ENCODE measurements around the gene RAVER2.

Gene RAVER2

DNA sequence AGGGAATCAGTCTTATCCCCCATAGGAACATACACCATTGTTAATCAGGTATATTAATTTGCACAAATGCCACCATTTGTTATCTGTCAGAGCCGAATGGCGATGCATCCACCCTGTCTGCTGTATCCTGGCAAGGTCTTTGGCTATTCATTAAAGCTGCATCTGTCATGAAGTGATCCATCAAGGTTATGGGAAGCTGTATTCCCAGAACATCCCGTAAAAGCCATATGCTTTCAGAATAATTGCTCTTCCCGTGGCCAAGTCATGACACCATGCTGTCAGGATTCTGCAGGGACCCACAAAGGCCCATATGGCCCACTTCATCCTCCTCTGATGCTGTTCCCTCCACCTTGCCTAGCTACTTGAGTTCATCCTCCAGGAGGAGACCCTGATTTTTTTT is 103.9 kb downstream of the RAVER2 start:
- DNase-seq = no peak

GRCh38 chr1:64849942-64850341 is 105.1 kb downstream of the RAVER2 start:
- no peak for DNase-seq

GRCh38 chr1:64850846-64851245 is 106.0 kb downstream of the RAVER2 start:
- no peak for DNase-seq

- DNase-seq = no peak
These were observed 106.8 kb downstream of the RAVER2 start for GRCh38 chr1:64851664-64852063.

GRCh38 chr1:64854674-64855073 is 109.8 kb downstream of the RAVER2 start:
- DNase-seq = no peak

- DNase-seq = no peak
These were observed 110.7 kb downstream of the RAVER2 start for GRCh38 chr1:64855557-64855956.

DNA sequence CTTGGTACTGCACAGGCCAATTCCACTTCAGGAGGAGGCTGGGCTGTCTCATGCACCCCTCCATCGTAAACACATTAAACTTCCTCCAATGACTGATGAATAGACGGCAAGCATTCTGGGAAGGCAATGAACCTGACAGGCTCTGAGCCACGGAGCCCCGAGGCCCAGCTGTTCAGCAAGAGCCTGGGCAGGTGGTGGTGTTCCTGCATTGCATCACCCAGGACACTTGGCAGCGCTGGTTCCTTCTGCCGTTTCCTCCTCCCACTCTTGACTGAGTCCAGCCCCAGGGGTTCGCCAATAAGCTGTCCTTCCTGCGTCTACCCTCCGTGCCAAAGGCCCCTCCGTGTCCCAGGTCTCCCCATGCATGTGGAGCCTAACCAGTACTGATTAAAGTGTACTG is 111.7 kb downstream of the RAVER2 start:
- no peak for DNase-seq

- no peak for DNase-seq
These were observed 112.5 kb downstream of the RAVER2 start for GRCh38 chr1:64857347-64857746.

- peak; percentile 45 for DNase-seq
These were observed 116.7 kb downstream of the RAVER2 start for GRCh38 chr1:64861611-64862010.

DNA sequence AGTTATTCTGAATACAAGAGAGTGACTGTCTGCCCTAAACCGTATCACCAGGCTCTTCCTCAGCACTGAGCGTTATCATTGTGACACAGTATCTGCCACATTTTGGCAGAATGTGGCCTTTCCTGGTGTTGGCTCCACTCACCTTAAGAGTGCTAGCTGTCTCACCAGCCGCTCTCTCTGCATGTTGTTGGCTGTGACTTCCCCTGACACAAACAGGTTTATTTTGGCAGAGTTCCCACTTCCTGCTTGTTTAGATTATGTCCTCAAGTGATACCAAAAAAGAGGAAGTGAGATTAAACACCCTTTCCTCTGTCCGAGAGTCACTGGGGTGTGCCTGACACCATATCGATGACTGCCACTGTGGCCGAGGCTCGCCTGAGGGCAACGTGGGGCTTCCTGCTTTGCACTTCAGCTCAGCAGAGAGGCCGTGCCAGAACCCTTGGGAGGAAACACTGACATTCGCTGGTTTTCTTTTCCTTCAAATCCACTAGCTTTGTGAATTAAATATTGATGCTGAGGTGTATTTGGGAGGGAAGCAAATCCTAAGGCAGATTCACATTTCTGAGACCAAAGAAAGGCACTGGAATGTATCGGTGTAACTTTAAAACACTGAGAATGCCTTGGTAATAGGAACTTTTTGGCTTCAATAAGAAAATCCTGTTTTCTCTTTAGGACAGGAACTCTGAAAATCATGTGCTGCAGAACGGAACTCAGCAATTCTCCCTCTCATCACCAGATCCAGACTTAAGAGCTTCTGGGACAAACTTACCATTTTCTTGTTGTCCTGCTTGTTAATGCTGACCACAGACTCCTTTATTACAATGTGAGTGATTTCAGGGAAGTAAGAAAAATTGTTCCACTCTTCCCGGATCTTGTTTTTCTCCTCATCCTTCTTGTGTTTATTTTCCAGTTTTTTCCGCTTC is 119.4 kb downstream of the RAVER2 start:
- DNase-seq = no peak

GRCh38 chr1:64865105-64865757 is 120.4 kb downstream of the RAVER2 start:
- DNase-seq = no peak

DNA sequence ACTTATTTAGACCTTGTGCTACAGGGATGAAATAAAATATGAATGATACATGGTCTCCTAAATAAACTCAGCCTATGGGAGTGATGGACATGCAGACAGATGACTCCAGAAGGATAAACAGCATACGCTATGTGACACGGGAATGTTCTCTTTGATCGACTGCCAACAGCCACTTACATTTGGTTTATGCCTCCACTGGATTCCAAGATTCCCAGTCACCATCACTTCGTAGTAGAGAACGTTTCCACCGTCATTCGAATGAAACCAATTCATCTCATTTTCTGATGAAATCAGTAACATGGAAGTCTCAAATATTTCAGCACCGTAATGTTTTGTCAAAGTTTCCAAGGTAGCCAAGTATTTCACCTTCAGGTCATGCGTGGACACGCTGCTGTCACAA is 121.8 kb downstream of the RAVER2 start:
- DNase-seq = no peak

GRCh38 chr1:64867266-64867665 is 122.4 kb downstream of the RAVER2 start:
- no peak for DNase-seq

DNA sequence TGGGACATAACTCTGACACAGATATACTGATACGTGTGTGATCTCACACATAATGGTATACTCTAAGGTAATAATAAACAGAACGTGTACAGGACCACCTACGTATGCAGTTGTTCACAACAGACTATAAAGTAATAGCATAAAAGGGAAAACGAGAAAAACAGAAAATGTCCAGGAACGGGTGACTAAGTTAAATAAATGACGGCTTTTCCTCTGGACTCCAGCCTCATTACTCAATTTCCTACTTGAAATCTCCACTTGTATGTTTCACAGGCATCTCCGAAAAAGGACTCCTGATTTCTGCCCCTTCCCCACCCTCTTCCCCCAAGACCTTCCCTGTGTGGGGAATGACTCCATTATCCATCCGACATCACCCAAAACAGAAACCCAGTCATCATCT is 126.4 kb downstream of the RAVER2 start:
- DNase-seq = no peak

DNA sequence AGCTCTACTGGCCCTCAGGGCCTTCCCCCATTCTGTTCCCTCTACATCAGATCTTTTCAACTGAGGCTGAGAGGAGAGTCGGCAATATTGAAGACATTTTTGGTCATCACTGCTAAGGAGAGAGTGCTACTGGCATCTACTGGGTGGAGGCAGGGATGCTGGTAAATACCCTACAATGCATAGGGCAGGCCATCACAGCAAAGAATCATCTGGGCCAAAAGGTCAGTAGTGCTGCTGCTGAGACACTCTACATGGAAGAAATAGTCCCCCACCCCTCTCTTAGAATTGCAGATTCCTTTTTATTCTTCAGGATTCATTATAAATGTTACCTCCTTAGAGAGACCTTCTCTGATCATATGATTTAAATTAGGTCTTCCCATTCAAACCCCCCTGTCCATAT is 127.2 kb downstream of the RAVER2 start:
- DNase-seq = no peak

DNA sequence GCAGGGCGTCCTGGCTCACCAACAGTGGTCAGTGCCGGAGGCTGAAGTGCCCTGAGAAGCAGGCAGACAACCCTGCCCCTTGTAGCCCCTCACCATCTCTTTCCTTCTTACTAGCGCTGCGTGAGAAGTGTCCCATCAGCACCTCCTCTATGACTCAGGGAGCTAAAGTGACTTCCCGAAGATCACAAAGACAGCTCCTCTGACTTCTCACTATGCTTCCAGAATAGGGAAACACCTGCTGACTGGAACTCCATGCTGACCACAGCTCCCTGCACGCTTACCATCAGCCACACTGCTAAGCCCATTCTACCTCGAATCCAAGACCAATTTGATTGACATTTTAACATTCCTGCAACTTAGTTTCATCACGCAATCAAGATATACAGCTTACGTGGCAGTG is 128.7 kb downstream of the RAVER2 start:
- no peak for DNase-seq

GRCh38 chr1:64874666-64875065 is 129.8 kb downstream of the RAVER2 start:
- no peak for DNase-seq

DNA sequence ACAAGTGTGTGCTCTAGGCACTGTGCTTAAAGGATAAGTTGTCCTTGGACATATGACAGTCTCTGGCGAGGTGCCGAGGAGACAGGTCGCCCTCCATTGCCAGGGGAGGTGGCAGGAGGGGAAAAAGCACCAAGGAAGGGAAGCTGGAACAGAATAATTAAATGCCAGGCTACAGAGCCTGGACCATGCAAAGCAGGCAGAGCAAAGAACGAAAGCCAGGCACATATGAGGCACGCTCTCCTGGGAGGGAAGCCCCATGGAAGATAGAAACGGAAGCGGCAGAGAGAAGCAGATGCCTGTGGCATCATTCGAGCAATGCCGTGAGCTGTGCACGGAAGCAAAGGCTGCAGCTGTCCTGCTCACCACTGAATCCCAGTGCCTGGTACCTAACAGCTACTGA is 130.2 kb downstream of the RAVER2 start:
- DNase-seq = no peak

- DNase-seq = no peak
These were observed 130.7 kb downstream of the RAVER2 start for GRCh38 chr1:64875606-64876005.

DNA sequence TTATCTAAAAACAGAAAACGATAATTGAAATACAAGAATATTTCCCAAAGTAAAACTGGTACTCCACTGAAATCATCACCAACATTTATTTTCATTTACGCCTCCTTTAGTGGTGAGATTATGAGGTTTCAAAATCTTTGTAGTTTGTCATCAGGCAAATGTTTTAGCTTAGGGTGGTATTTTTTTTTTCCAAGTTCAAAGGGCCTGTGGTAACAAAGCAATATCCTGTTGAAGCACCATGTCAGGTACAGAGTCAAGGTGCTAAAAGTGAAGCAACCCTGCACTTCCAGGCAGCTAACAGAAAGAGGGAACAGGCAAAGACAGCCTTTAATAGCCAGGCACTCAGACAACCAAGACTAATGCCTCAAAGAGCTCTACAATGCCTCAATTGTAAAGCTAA is 132.3 kb downstream of the RAVER2 start:
- DNase-seq = no peak

DNA sequence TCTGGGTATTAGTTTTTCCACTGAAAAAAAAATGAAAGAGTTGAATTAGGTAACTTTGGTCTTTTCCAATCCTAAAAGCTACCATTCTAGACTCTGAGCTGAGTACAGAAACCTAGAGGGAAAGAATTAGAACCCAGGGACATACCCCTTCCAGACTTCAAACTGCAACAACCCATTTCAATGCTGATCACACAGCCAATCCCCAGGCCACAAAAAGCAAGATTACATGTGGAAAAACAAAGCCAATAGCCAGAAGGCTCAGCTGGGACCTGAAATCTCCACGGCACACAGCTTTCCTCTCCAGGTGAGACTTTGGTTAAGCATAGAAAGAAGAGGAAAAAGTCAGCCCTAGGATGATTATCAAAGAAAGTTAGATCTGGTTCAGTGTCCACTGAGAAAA is 132.7 kb downstream of the RAVER2 start:
- no peak for DNase-seq

DNA sequence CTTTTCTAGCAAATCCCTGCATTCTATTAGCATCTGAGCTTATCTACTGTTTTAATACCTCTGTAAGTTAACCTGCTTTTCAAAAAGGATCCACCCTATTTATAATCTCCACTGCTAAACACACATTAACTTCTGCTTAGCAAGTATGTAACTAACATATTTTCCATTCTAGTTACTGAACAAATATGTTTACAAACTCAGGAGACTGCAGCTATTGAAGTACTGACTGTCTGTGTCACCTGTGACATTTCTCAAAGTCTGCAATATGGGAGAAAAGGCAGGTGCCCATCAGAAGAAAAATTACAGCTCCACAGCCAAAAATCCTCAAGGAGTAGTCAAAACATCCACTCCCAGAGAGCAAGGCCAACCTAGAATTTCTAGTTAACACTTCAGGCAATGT is 133.2 kb downstream of the RAVER2 start:
- DNase-seq = no peak

- DNase-seq = peak; percentile 72
These were observed 134.2 kb downstream of the RAVER2 start for GRCh38 chr1:64878931-64879611.

- DNase-seq = no peak
These were observed 135.6 kb downstream of the RAVER2 start for GRCh38 chr1:64880449-64880848.

Measured in EL (cell line).